Measurements from ENCODE around the gene RNF208.

The RNF208 gene

DNA sequence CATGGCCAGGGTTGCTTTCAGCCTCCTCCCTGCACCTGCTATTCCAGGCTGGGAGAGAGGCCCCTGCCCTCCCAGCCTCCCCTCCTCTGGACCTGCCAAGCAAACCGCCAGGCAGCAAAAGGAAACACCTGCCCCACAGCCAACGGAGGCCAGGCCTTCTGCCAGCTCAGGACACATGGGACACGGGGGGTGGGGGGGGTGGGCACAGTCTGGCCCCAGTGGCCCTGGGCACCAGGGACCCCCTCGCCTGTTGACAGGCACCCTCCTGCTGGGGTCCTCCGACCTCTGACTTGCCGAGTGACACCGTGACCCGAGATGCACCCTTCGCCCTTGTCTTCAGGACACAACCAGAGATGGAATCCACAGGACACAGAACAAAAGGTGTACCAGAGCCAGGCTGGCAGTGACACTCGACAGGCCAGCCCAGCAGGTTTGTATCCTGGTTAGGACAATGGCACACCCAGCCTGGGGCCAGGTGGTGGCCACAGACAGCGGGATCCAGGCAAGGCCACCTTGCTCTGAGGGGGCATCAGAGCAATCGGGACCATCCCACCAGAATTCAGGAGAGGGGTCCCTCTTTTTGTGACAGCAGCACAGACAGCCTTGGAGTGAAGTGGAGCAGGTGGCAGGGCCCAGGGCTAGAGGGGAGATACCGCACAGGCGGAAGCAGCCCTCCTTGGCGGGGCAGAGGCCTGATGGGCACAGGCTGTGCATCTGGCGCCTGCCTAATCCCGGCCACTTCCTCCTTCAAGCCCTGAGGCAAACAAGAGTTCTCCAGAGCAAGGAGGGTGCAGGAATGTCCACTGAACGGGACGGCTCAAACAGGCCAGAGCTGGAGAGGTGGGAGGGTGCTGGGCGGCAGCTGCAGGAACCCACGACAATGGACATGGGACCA, 48.9 kb downstream of the RNF208 start:
- no peak for DNase-seq

DNA sequence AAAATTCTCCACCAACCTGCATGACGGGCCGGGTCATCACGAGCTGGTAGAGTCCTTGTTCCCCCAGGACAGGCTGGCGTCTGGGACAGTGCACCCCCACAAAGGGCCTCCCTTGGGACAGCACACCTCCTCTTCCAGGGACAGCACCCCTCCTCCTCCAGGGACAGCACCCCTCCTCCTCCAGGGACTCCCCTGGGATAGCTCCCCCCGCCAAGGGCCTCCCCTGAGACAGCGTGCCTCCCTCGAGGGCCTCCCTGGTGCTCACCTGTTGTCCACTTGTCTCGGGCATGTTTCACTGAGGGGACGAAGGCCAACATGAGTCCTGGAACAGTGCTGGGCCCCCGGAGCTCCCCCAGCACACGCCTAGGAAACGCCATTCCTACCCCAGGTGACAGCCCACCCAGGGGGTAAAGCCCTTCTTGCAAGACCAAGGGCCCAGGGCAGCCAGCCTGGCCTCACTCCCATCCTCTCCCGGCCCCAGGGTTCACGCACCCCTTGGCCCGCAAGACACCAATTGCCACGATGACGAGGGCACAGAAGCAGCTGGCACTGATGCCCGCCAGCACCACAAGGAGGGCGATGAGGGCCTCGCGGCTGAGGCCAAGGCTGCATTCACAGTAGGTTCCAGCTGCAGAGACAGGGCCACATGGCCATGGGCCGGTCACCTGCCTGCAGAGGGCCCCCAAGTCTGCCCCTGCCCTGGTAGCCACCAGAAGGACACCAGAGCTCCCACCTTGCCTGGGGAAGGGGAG, 50.7 kb downstream of the RNF208 start:
- no peak for DNase-seq

DNA sequence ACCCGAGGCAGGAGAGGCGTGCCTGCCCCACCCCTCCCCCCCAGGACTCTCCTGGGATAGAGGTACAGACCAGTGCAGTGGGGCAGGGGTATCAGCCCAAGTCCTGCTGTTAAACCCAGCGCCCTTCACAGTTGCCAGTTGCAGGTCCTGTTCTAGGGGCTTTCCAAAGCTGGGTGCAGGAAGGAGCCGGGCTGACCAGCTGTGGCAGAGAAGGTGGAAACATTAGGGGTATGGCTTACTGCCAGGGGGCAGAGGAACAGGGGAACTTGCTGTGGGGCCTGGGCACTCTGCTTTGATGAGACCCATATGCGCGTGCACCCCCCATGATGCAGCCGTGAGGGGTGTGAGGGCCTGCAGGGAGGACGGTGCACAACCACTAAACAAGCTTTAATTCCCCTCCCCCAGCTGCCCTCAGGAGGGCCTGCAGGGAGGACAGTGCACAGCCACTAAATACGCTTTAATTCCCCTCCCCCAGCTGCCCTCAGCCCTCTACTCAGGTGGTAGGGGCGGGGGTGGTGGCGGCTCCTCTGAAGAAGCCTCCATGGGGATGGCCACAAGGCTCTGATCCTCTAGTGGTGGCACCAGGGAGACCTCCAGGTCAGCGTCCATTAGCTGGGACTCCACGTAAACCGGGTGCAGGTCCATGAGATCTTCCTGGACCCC, 51.4 kb downstream of the RNF208 start:
- no peak for DNase-seq
